Psoas muscle (tissue), 8 donors: ENCODE results near the gene TMEM98. TPM values are rescaled to one million over a fixed set of nuclear protein-coding genes. Genes with fewer than 3 reads are reported as not detected.
"Not testable (repeated sequence)": the region's sequence is repeated elsewhere in the genome, so short reads cannot be mapped to it uniquely, and the experiment has no call there.

ENCODE experiments used
- ATAC-seq, 4 donors: fragments of 200-7000 bp; cut with Tn5 transposase; one replicate each; pipeline ENCODE4 v1.9.1; 2020; ENCODE audit warnings: moderate library complexity in 3 of 4, mild to moderate bottlenecking in 2 of 4
- DNase-seq, 2 donors: peaks; one replicate each; pipeline ENCODE4 v3.0.0-alpha.2; 2020
- H3K27ac ChIP-seq: fragments of 200-600 bp; one replicate; pipeline ENCODE4 v1.8.0; 2022
- H3K27me3 ChIP-seq, 3 donors: fragments of 200-600 bp in 1 of 3; one replicate each; pipeline versions ENCODE4 v1.6.1 to v1.8.0; 2013 to 2022; ENCODE audit warnings: low read length in 2 of 3, mild to moderate bottlenecking in 2 of 3, moderate library complexity in 1 of 3; ENCODE audit not compliant: insufficient read depth in 3 of 3
- H3K36me3 ChIP-seq, 2 donors: fragments of 200-600 bp in 1 of 2; one replicate each; pipeline versions ENCODE4 v1.6.1 to v1.8.0; 2013 to 2022; ENCODE audit warnings: low read depth in 1 of 2, mild to moderate bottlenecking in 1 of 2, moderate library complexity in 1 of 2; ENCODE audit not compliant: insufficient read depth in 1 of 2
- H3K4me1 ChIP-seq: fragments of 200-600 bp; one replicate; pipeline ENCODE4 v1.8.0; 2022
- H3K4me3 ChIP-seq: fragments of 200-600 bp; one replicate; pipeline ENCODE4 v1.8.0; 2022; ENCODE audit warnings: mild to moderate bottlenecking
- H3K9me3 ChIP-seq: fragments of 200-600 bp; one replicate; pipeline ENCODE4 v1.8.0; 2022
- whole genome bisulfite sequencing, 3 donors: extraction: QIAGEN DNeasy Blood & Tissue Kit; methylation state at CpG; one replicate each; pipeline versions ENCODE4 v1.1.6 to v1.1.7; 2013; 5-methylcytosine and 5-hydroxymethylcytosine counted together
- intact Hi-C, 2 donors: fragments of 100-400 bp; cut with DNase I; formaldehyde crosslinking; loops; one replicate each; pipeline versions ENCODE4 v1.11.0 to v1.14.2; 2022
- polyA plus RNA-seq, 3 donors: library from polyadenylated mRNA; stranded (reverse); fragments of 200-250 nt; gene quantifications; one replicate each; pipeline ENCODE4 v1.2.3, GENCODE V29; 2013
- total RNA-seq, 4 donors: library from RNA; stranded (reverse); fragmentation: NEBNext Ultra II Directional in 2 of 4; extraction: Animal tissue kit (Norgen Biotek cat#: 25700) in 2 of 4; gene quantifications; one replicate each; pipeline versions ENCODE4 v1.2.1 to v1.2.4, GENCODE V29; 2021 to 2023
- TF ChIP-seq, protein P1 (sequence below): fragments of 200-600 bp; IDR thresholded peaks from one replicate; pipeline ENCODE4 v1.8.0; 2022; ENCODE audit warnings: antibody characterized with exemption
- donor health status: healthy with polysubstance abuse.
- donor health status: DM: no; HTN: no; CAD: no; lungs with moderate emphysema.
- donor health status: Bipolar disorder and iron deficiency.
- donor health status: healthy.
- donor health status: DM: yes; HTN: yes; CAD: no.
- donor health status: DM: no; HTN: no; CAD: no.
- donor health status: DM: no; HTN: no; CAD: no.
- donor health status: DM: yes; HTN: yes; CAD: no.

The TMEM98 gene
- total and polyA plus RNA-seq, 7 donors: 1.4 to 5.7 (median 3.6) TPM

DNA sequence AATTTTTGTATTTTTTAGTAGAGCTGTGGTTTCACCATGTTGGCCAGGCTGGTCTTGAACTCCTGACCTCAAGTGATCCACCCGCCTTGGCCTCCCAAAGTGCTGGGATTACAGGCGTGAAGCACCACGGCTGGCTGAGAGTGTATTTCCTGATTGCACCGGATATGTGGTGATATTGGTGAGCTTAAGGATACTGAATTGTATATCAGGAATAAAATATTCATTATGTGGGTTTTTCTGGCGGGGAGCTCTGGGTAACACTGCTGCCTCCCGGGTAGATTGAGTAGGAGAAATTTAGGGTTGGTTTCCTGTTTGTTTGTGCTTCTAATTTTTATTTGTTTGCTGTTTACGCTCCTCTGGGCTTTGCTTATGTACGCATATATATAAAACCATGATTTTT is 7.7 kb upstream of the TMEM98 start:
- no peaks in the 10 kb centered on the region for H3K9me3 ChIP-seq
- no peak for DNase-seq
- H3K4me1 ChIP-seq: no peaks in the 10 kb centered on the region
- no peak overlapping the region for H3K27ac ChIP-seq
- no peaks in the 10 kb centered on the region for H3K36me3 ChIP-seq
- WGBS, 3 donors: 69 to 73% (median 73%) methylated on average over 8 of the region's 8 CpGs
- no peak for ATAC-seq
- intact Hi-C loops: no loop called here
- TF ChIP-seq, protein P1, sequence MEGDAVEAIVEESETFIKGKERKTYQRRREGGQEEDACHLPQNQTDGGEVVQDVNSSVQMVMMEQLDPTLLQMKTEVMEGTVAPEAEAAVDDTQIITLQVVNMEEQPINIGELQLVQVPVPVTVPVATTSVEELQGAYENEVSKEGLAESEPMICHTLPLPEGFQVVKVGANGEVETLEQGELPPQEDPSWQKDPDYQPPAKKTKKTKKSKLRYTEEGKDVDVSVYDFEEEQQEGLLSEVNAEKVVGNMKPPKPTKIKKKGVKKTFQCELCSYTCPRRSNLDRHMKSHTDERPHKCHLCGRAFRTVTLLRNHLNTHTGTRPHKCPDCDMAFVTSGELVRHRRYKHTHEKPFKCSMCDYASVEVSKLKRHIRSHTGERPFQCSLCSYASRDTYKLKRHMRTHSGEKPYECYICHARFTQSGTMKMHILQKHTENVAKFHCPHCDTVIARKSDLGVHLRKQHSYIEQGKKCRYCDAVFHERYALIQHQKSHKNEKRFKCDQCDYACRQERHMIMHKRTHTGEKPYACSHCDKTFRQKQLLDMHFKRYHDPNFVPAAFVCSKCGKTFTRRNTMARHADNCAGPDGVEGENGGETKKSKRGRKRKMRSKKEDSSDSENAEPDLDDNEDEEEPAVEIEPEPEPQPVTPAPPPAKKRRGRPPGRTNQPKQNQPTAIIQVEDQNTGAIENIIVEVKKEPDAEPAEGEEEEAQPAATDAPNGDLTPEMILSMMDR: no peak
- no peaks in the 10 kb centered on the region for H3K27me3 ChIP-seq
- H3K4me3 ChIP-seq: no peak overlapping the region

GRCh38 chr17:32921017-32921416 is 6.9 kb upstream of the TMEM98 start:
- no peak overlapping the region for H3K4me3 ChIP-seq
- no peak for DNase-seq
- H3K27ac ChIP-seq: no peak overlapping the region
- peaks cover 0 to 5% (median 0%) of the 10 kb centered on the region in 3 donors for H3K27me3 ChIP-seq
- TF ChIP-seq, protein P1: no peak
- intact Hi-C loops: no loop called here
- no peaks in the 10 kb centered on the region for H3K36me3 ChIP-seq
- no peaks in the 10 kb centered on the region for H3K9me3 ChIP-seq
- no peak for ATAC-seq
- no peaks in the 10 kb centered on the region for H3K4me1 ChIP-seq
- WGBS, 3 donors: 47 to 59% (median 54%) methylated on average over 10 of the region's 10 CpGs

DNA sequence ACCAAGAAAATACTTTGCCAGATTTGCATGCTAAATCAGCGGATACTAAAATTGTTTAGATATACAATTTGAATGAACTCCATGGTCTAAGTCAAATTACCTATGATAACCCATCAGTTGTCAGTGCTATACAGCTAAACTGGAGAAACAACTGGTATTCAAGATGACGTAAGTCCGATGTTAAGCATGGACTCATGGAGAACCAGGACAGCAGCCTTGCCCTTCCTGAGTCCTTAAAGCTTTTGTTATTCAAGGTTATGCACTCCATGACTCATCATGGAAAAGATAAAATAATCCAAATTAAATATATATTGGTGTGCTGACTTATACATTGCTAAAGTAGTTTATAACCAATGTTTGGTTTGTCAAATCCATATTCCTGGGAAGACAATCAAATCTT is 4.0 kb upstream of the TMEM98 start:
- H3K4me1 ChIP-seq, H3K9me3 ChIP-seq: not testable (repeated sequence)

DNA sequence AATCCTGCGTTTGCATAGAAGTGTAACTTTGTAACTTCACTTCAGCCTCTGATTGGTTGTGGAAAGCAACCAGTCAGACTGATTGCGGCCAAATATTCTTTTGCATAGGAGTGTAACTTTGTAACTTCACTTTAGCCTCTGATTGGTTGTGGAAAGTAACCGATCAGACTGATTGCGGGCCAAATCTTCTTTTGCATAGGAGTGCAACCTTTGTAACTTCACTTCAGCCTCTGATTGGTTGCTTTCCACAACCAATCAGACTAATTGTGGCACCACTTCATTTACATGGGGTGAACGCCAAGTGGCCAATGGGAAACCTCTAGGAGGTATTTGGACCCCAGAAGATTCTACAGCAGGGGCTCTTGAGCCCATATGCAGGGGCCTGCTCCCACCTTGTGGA is 1.8 kb upstream of the TMEM98 start:
- ATAC-seq: no peak
- Histone ChIP-seq H3K27me3 (peaks cover 0 to 52% (median 15%) of the 10 kb centered on the region in 3 donors), H3K4me1 (no peaks in the 10 kb centered on the region), H3K9me3 (no peaks in the 10 kb centered on the region), H3K4me3 (no peak overlapping the region), H3K27ac (no peak overlapping the region), H3K36me3 (no peaks in the 10 kb centered on the region)
- intact Hi-C loops: no loop called here
- WGBS, 3 donors: 93 to 95% (median 93%) methylated on average over 5 of the region's 5 CpGs
- TF ChIP-seq, protein P1: no peak
- no peak for DNase-seq

More for the DNA sequence above, 4.0 kb upstream of the TMEM98 start:
- intact Hi-C loops, H3K27ac ChIP-seq, H3K4me3 ChIP-seq, DNase-seq, H3K36me3 ChIP-seq, ATAC-seq: not testable (repeated sequence)
- H3K27me3 ChIP-seq: peaks cover 0 to 30% (median 9%) of the 10 kb centered on the region in 3 donors
- 84 to 90% (median 89%) methylated on average over 3 of the region's 3 CpGs for WGBS, 3 donors

GRCh38 chr17:32926789-32927188 is 1.2 kb upstream of the TMEM98 start:
- H3K27ac ChIP-seq, intact Hi-C loops, DNase-seq, H3K4me3 ChIP-seq, H3K4me1 ChIP-seq, H3K9me3 ChIP-seq, H3K36me3 ChIP-seq, ATAC-seq: not testable (repeated sequence)
- whole genome bisulfite sequencing, 3 donors: 96 to 99% (median 97%) methylated on average over 8 of the region's 8 CpGs
- peaks cover 0 to 58% (median 19%) of the 10 kb centered on the region in 3 donors for H3K27me3 ChIP-seq

- WGBS, 3 donors: 33 to 45% (median 36%) methylated on average over 11 of the region's 11 CpGs
- no peak overlapping the region for H3K27ac ChIP-seq
- peaks cover 0 to 61% (median 19%) of the 10 kb centered on the region in 3 donors for H3K27me3 ChIP-seq
- H3K4me1 ChIP-seq: no peaks in the 10 kb centered on the region
- no peaks in the 10 kb centered on the region for H3K9me3 ChIP-seq
- TF ChIP-seq, protein P1: no peak
- intact Hi-C loops: no loop called here
- peak overlapping the region; percentile 63 for H3K4me3 ChIP-seq
- no peaks in the 10 kb centered on the region for H3K36me3 ChIP-seq
- DNase-seq (no peak), ATAC-seq (no peak)
These were observed 691 bp upstream of the TMEM98 start for GRCh38 chr17:32927201-32927723.
